HepG2 (cell line): Measurements from ENCODE around the gene PCYT2. TPM values are rescaled to one million over a fixed set of nuclear protein-coding genes. Genes with fewer than 3 reads are reported as not detected.

ENCODE experiments used
- AGO2 ChIP-seq: fragments of 200-400 bp; formaldehyde crosslinking; optimal IDR thresholded peaks from 2 replicates; pipeline ENCODE3; 2017; ENCODE audit warnings: mild to moderate bottlenecking, low read depth, low read length, moderate library complexity
- AHR ChIP-seq: IDR thresholded peaks from 2 replicates; pipeline ENCODE4 v1.6.1; 2018; ENCODE audit warnings: missing genetic modification reagents, missing compliant biosample characterization
- EZH2 ChIP-seq: conservative IDR thresholded peaks from 2 replicates; pipeline ENCODE4 v1.6.1; 2012; ENCODE audit warnings: mild to moderate bottlenecking, low read depth, low read length, moderate library complexity
- GATAD1 ChIP-seq: IDR thresholded peaks from 2 replicates; pipeline ENCODE4 v1.6.1; 2016; ENCODE audit warnings: missing genetic modification reagents, missing compliant biosample characterization
- HNRNPL ChIP-seq: fragments of 200-400 bp; formaldehyde crosslinking; IDR thresholded peaks from 2 replicates; pipeline ENCODE4 v1.6.1; 2017; ENCODE audit warnings: mild to moderate bottlenecking, low read depth, low read length
- MAX ChIP-seq: IDR thresholded peaks from 2 replicates; pipeline ENCODE4 v1.6.1; 2012; ENCODE audit warnings: inconsistent platforms
- MEIS2 ChIP-seq: sonication (generic); formaldehyde crosslinking; IDR thresholded peaks from 2 replicates; pipeline ENCODE4 v1.9.0; 2021; ENCODE audit warnings: mild to moderate bottlenecking, missing genetic modification reagents
- MTF1 ChIP-seq: sonication (generic); formaldehyde crosslinking; IDR thresholded peaks from 2 replicates; pipeline ENCODE4 v1.5.0; 2020; ENCODE audit warnings: missing genetic modification reagents
- NCOA1 ChIP-seq: sonication (generic); formaldehyde crosslinking; IDR thresholded peaks from 2 replicates; pipeline ENCODE4 v1.9.0; 2021; ENCODE audit warnings: missing genetic modification reagents
- NCOR1 ChIP-seq: fragments of 200-600 bp; sonication (generic); IDR thresholded peaks from 2 replicates; pipeline ENCODE4 v1.7.0; 2017; ENCODE audit warnings: antibody characterized with exemption, low read length, borderline replicate concordance
- POLR2A ChIP-seq, 2 experiments: IDR thresholded peaks; 2 replicates each; pipeline ENCODE4 v1.6.1; 2011; ENCODE audit warnings: low read depth in 2 of 2, low read length in 2 of 2, mild to moderate bottlenecking in 1 of 2, moderate library complexity in 1 of 2; ENCODE audit not compliant: insufficient read depth in 1 of 2
- POLR2AphosphoS2 ChIP-seq: IDR thresholded peaks from 2 replicates; pipeline ENCODE4 v1.6.1; 2011; ENCODE audit warnings: low read depth, low read length, improper control_type of control experiment
- POLR2AphosphoS5 ChIP-seq: IDR thresholded peaks from 2 replicates; pipeline ENCODE4 v1.6.1; 2012; ENCODE audit warnings: low read depth, low read length
- RBFOX2 ChIP-seq: fragments of 200-400 bp; formaldehyde crosslinking; IDR thresholded peaks from 2 replicates; pipeline ENCODE4 v1.6.1; 2017; ENCODE audit warnings: low read depth, mild to moderate bottlenecking, low read length
- SP4 ChIP-seq: sonication (generic); formaldehyde crosslinking; IDR thresholded peaks from 2 replicates; pipeline ENCODE4 v1.8.1; 2023; ENCODE audit warnings: mild to moderate bottlenecking, missing genetic modification reagents
- TP53 ChIP-seq: sonication (generic); formaldehyde crosslinking; conservative IDR thresholded peaks from 2 replicates; pipeline ENCODE4 v1.4.0; 2020; ENCODE audit warnings: missing genetic modification reagents
- TRIM24 ChIP-seq: sonication (generic); formaldehyde crosslinking; IDR thresholded peaks from 2 replicates; pipeline ENCODE4 v1.8.0; 2022; ENCODE audit warnings: mild to moderate bottlenecking, missing genetic modification reagents
- ZBTB2 ChIP-seq: sonication (generic); formaldehyde crosslinking; IDR thresholded peaks from 2 replicates; pipeline ENCODE4 v1.8.0; 2022; ENCODE audit warnings: low read depth, missing genetic modification reagents
- ZEB1 ChIP-seq: IDR thresholded peaks from 2 replicates; pipeline ENCODE4 v1.6.1; 2012; ENCODE audit warnings: mild to moderate bottlenecking, low read depth, inconsistent platforms; ENCODE audit not compliant: insufficient replicate concordance
- ZNF564 ChIP-seq: sonication (generic); formaldehyde crosslinking; IDR thresholded peaks from 2 replicates; pipeline ENCODE4 v1.8.1; 2023; ENCODE audit warnings: mild to moderate bottlenecking, missing genetic modification reagents
- ZNF878 ChIP-seq: sonication (generic); formaldehyde crosslinking; IDR thresholded peaks from 2 replicates; pipeline ENCODE4 v1.8.1; 2023; ENCODE audit warnings: mild to moderate bottlenecking, missing genetic modification reagents, moderate library complexity
- polyA plus RNA-seq, 8 experiments: library from polyadenylated mRNA; depleted of rRNA in 3 of 8; stranded (reverse) in 7 of 8; unstranded in 1 of 8; fragments of >200 nt; fragmentation: Illumina TruSeq in 4 of 8; extraction: Trizol in 4 of 8; gene quantifications; 2 replicates each; pipeline versions ENCODE4 v1.2.1 to v1.2.3, GENCODE V29; 2011 to 2016; ENCODE audit warnings: low read depth in 4 of 8, missing spikeins in 1 of 8, mixed read lengths in 1 of 8; ENCODE audit not compliant: insufficient read depth in 1 of 8
- total RNA-seq, 5 experiments: library from RNA; depleted of rRNA; stranded (reverse); fragments of >200 nt; fragmentation: Illumina TruSeq; extraction: Trizol; gene quantifications; 2 replicates each; pipeline ENCODE4 v1.2.3, GENCODE V29; 2016; ENCODE audit warnings: low read depth in 1 of 5
- TF ChIP-seq, protein P1 (sequence below): sonication (generic); formaldehyde crosslinking; conservative IDR thresholded peaks from 2 replicates; pipeline ENCODE4 v1.8.0; 2022; ENCODE audit warnings: mild to moderate bottlenecking, moderate library complexity, missing genetic modification reagents
- TF ChIP-seq, protein P2 (sequence below): sonication (generic); formaldehyde crosslinking; IDR thresholded peaks from 2 replicates; pipeline ENCODE4 v1.8.1; 2023; ENCODE audit warnings: mild to moderate bottlenecking, missing genetic modification reagents
- TF ChIP-seq, protein P3 (sequence below): IDR thresholded peaks from 2 replicates; pipeline ENCODE4 v1.6.1; 2016; ENCODE audit warnings: mild to moderate bottlenecking, missing biosample characterization, missing genetic modification reagents
- TF ChIP-seq, protein P4 (sequence below): sonication (generic); formaldehyde crosslinking; IDR thresholded peaks from 2 replicates; pipeline ENCODE4 v1.8.0; 2022; ENCODE audit warnings: missing genetic modification reagents, low read depth, mild to moderate bottlenecking, borderline replicate concordance

The PCYT2 gene
- total and polyA plus RNA-seq, 2 of the 13 experiments (the other 11 are each of a cell fraction or from before 2014, with no cell fraction given): 147 to 297 TPM

- no peak for TF ChIP-seq NCOA1 (CRISPR knock-in tag)
- TF ChIP-seq POLR2AphosphoS2: no peak
- TF ChIP-seq EZH2: no peak
- no peak for TF ChIP-seq MTF1 (CRISPR knock-in tag)
- no peak for TF ChIP-seq ZNF878
- peak; percentile 66; the same call in 1 of the 2 replicates for TF ChIP-seq HNRNPL
- no peak; the same call in 1 of the 2 replicates for TF ChIP-seq MAX
- TF ChIP-seq AGO2: peak; percentile 99
- TF ChIP-seq RBFOX2: peak; percentile 96; the same call in 1 of the 2 replicates
- peak in 1 of 2 experiments; percentile 41; a peak in 2 of 4 replicates for TF ChIP-seq POLR2A (IDR thresholded peaks at IDR 0.05; ENCODE audit: insufficient read depth in 1 of 2, low read depth in 2 of 2, low read length in 2 of 2)
- TF ChIP-seq POLR2AphosphoS5: peak; percentile 15; the same call in 1 of the 2 replicates
- no peak for TF ChIP-seq TP53 (CRISPR knock-in tag)
- TF ChIP-seq, protein P1, sequence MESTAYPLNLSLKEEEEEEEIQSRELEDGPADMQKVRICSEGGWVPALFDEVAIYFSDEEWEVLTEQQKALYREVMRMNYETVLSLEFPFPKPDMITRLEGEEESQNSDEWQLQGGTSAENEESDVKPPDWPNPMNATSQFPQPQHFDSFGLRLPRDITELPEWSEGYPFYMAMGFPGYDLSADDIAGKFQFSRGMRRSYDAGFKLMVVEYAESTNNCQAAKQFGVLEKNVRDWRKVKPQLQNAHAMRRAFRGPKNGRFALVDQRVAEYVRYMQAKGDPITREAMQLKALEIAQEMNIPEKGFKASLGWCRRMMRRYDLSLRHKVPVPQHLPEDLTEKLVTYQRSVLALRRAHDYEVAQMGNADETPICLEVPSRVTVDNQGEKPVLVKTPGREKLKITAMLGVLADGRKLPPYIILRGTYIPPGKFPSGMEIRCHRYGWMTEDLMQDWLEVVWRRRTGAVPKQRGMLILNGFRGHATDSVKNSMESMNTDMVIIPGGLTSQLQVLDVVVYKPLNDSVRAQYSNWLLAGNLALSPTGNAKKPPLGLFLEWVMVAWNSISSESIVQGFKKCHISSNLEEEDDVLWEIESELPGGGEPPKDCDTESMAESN: peak; percentile 60; the same call in 1 of the 2 replicates
- TF ChIP-seq SP4 (CRISPR knock-in tag): peak; percentile 8; the same call in 1 of the 2 replicates
- TF ChIP-seq TRIM24 (CRISPR knock-in tag): no peak
- TF ChIP-seq NCOR1: no peak
- TF ChIP-seq ZNF564 (CRISPR knock-in tag): no peak
- TF ChIP-seq, protein P2, sequence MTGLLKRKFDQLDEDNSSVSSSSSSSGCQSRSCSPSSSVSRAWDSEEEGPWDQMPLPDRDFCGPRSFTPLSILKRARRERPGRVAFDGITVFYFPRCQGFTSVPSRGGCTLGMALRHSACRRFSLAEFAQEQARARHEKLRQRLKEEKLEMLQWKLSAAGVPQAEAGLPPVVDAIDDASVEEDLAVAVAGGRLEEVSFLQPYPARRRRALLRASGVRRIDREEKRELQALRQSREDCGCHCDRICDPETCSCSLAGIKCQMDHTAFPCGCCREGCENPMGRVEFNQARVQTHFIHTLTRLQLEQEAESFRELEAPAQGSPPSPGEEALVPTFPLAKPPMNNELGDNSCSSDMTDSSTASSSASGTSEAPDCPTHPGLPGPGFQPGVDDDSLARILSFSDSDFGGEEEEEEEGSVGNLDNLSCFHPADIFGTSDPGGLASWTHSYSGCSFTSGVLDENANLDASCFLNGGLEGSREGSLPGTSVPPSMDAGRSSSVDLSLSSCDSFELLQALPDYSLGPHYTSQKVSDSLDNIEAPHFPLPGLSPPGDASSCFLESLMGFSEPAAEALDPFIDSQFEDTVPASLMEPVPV: 0 out of 2 replicates have a peak, but pooled peaks have one; percentile 13
- 0 out of 2 replicates have a peak, but pooled peaks have one; percentile 44 for TF ChIP-seq ZBTB2 (CRISPR knock-in tag)
- no peak for TF ChIP-seq MEIS2 (CRISPR knock-in tag)
- TF ChIP-seq, protein P3, sequence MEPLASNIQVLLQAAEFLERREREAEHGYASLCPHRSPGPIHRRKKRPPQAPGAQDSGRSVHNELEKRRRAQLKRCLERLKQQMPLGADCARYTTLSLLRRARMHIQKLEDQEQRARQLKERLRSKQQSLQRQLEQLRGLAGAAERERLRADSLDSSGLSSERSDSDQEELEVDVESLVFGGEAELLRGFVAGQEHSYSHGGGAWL (CRISPR knock-in tag): peak; percentile 39; the same call in 1 of the 2 replicates
- TF ChIP-seq, protein P4, sequence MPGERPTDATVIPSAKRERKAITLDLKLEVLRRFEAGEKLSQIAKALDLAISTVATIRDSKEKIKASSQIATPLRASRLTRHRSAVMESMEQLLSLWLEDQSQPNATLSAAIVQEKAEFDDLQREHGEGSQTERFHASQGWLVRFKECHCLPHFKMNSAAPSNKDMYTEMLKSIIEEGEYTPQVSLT (CRISPR knock-in tag): no peak
- no peak for TF ChIP-seq AHR (CRISPR knock-in tag)
- TF ChIP-seq ZEB1: peak; percentile 12
- TF ChIP-seq GATAD1: no peak
Measured at GRCh38 chr17:81866440-81867169, 44.6 kb downstream of the PCYT2 start (continued).
